NT2/D1 (cell line): ENCODE measurements around the gene NOS1.

Experiments
- DNase-seq: peaks from one replicate; pipeline ENCODE4 v3.0.0-alpha.2; 2011; ENCODE audit warnings: low read depth, low spot score
- H3K27me3 ChIP-seq: 2 replicates; pipeline ENCODE4 v1.6.0; 2011; ENCODE audit warnings: mild to moderate bottlenecking; ENCODE audit not compliant: insufficient read length, insufficient read depth
- H3K36me3 ChIP-seq: 2 replicates; pipeline ENCODE4 v1.6.1; 2011; ENCODE audit warnings: mild to moderate bottlenecking, low read length, mixed read lengths; ENCODE audit not compliant: insufficient read depth, insufficient read length
- H3K4me1 ChIP-seq: 2 replicates; pipeline ENCODE4 v1.5.1; 2011; ENCODE audit not compliant: insufficient read depth, insufficient read length
- H3K4me3 ChIP-seq: 2 replicates; pipeline ENCODE4 v1.5.1; 2011; ENCODE audit warnings: low read depth; ENCODE audit not compliant: insufficient read length
- H3K9ac ChIP-seq: 2 replicates; pipeline ENCODE4 v1.6.0; 2011; ENCODE audit warnings: low read depth; ENCODE audit not compliant: insufficient read length
- H3K9me3 ChIP-seq: 2 replicates; pipeline ENCODE4 v1.5.1; 2011; ENCODE audit warnings: mild to moderate bottlenecking, low read length; ENCODE audit not compliant: insufficient read depth
- SUZ12 ChIP-seq: IDR thresholded peaks from 2 replicates; pipeline ENCODE4 v1.6.1; 2011; ENCODE audit not compliant: insufficient read length, insufficient read depth; ENCODE audit errors: extremely low read depth
- YY1 ChIP-seq: IDR thresholded peaks from 2 replicates; pipeline ENCODE4 v1.6.1; 2011; ENCODE audit not compliant: insufficient read length, insufficient read depth
- ZNF274 ChIP-seq: IDR thresholded peaks from 2 replicates; pipeline ENCODE4 v1.6.1; 2011; ENCODE audit warnings: mild to moderate bottlenecking, low read depth, low read length

Gene NOS1

DNA sequence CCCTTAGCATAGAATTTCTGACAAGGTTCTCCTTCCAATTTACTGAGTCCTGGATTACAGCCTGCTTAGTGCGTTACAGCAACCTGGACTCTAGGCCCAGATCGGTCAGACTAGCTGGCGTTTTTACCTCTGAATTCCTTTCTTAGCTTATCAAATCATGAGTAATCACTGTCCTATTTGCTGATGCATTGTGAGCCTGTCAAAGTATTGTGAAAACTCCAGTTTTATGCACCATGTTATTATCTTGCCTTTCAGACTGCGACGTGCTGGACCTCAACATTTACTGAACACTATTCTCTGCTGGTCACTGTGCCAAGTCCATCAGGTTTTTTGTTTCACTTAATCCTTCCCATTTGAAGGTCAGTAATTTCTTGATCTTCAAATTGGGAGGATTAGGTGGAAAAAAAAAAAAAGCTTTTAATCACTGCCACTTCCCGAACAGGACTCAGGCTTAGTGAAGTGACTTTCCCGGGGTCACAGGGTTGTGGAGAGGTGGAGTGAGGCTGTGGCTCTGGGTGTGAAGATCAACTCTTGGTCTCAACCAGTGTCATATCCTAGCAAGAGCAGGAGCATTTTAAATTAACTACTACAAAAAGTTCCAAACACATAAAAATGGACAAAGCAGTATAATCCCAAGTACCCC lies 202.4 kb downstream of the NOS1 start:
- H3K9me3 ChIP-seq: no peaks in the 10 kb centered on the region
- TF ChIP-seq ZNF274 (no peak), SUZ12 (no peak), YY1 (no peak)
- H3K9ac ChIP-seq: no peak overlapping the region
- DNase-seq: no peak
- H3K4me1 ChIP-seq: no peaks in the 10 kb centered on the region
- H3K36me3 ChIP-seq: peaks cover 98% of the 10 kb centered on the region
- no peak overlapping the region for H3K4me3 ChIP-seq
- no peaks in the 10 kb centered on the region for H3K27me3 ChIP-seq
